GM19035 (cell line): ENCODE data around the gene SBK1.
"Not testable (repeated sequence)": the region's sequence is repeated elsewhere in the genome, so short reads cannot be mapped to it uniquely, and the experiment has no call there.

Experiments
- ATAC-seq: cut with Tn5 transposase; IDR thresholded peaks from one replicate; pipeline ENCODE4 v1.9.1; 2021; ENCODE audit not compliant: unreplicated experiment

The SBK1 gene

GRCh38 chr16:28330232-28330631 is 37.9 kb downstream of the SBK1 start:
- ATAC-seq: not testable (repeated sequence)

DNA sequence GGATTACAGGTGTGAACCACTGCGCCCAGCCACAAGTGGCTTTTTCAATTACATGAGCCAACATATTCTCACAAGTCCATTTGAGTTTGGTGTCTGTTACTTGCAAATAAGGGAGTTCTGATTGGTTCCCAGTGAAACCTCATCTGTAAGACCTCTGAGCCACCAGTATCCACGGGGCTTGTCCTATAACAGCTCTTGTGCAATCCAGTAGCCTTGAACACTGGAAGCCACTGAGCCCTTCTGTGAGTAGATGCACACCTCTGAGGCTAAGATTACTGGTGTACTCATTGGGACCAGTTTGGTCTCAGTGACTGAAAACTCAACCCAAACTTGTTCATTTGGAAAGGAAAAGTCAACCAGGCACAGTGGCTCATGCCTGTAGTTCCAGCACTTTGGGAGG is 38.7 kb downstream of the SBK1 start:
- ATAC-seq: not testable (repeated sequence)

DNA sequence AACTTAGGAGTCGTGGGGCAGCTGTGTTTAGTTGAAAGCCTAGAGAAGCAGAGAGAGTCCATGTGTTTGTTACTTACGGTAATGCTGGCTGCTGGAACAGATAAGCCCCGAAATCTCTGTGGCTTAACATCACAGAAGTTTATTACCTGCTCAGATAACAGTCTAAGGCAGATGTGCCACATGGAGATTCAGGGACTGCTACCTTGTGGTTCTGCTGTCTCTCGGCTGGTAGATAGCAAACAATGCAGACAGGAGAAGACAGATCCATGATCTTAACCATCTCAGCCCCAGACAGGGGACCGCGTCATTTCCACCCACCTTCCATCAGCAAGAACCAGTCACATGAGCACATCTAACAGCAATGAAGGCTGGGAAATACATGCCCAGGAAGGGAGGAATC is 40.3 kb downstream of the SBK1 start:
- not testable (repeated sequence) for ATAC-seq

DNA sequence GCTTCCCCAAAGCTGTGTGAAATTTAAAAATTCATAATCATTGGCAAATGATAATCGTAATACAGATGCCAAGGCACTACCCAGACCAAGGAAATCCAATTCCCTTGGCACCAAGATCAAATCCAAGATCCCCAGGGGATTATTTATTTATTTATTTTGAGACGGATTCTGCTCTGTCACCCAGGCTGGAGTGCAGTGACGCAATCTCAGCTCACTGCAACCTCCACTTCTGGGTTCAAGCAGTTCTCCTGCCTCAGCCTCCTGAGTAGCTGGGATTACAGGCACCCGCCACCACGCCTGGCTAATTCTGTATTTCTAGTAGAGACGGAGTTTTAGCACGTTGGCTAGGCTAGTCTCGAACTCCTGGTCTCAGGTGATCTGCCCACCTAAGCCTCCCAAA is 43.4 kb downstream of the SBK1 start:
- ATAC-seq: not testable (repeated sequence)

- ATAC-seq: not testable (repeated sequence)
These were observed 44.8 kb downstream of the SBK1 start for GRCh38 chr16:28336940-28337710.

DNA sequence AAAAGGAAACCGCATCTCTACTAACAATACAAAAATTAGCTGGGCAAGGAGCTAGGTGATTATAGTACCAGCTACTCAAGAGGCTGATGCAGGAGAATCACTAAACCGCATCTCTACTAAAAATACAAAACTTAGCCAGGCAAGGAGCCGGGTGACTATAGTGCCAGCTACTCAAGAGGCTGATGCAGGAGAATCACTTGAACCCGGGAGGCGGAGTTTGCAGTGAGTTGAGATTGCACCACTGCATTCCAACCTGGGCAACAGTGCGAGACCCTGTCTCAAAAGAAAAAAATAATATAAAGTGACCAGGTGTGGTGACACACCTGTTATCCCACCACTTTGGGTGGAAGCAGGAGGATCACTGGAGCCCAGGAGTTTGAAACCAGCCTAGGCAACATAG is 45.9 kb downstream of the SBK1 start:
- not testable (repeated sequence) for ATAC-seq

DNA sequence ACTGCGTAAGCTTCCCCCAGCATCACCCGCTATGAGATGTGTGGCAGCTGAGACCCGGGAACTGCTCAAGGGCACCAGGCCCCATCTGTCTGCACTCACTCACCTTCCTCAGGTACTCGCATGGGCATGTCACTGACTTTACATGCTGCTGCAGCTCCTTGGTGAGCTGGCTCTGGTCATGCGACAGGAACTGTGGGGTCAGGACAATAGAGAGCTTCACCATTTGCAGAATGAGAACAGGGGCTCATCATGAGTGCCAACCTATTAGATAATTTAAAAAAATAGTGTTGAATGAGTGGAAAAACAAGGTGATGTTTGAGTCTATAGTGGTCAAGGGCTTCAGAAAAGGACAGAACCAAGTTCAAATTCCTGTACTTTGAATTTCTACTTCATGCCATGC is 70.3 kb downstream of the SBK1 start:
- not testable (repeated sequence) for ATAC-seq

- ATAC-seq: not testable (repeated sequence)
These were observed 71.1 kb downstream of the SBK1 start, which contains the start of gene NPIPB6 for GRCh38 chr16:28363408-28363807. TSS of gene NPIPB6 (minus strand) at chr16:28363508. CDS start at chr16:28362822, 686 bp downstream.

DNA sequence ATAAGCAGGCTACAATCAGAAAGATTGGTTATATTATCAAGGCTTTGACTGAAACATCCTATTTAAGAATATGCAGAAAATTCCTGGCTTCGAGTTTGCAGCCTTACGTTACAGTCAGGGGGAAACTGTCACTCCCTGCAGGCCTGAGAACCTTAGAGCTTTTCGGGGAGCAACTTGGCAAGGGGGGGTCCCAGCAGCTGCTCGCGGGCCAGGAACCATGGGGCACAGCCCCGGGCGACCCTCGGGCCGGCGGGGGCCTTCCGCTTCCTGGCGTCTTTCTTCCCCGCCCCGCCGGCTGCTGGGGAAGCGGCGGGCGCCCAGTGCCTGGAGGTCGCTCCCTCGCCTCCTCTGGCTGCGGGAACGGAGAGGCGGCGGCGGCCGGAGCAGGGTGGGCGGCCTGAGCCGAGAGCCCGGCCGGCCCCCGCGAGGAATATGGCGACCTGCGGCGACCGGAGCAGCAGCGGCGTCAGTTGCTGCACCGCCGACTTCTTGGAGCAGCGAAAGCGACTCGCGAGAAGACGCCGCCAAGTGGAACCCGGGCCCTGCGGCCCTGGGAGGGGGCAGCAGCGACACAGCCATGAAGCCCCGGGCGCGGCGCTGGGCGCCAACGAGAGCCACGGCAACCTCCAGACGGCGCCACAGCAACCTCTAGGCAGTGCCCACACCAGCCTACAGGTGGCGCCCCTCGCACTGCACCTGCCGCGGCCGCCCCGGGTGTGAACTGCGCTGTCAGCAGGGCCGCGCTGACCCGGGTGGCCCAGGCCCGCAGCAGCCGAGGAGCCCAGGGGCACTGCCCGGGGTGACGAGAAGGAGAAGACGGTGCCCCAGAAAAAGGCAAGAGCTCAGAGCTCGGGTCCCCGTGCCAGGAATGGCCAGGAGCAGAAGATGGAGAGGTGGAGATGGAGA is 72.2 kb downstream of the SBK1 start:
- peak; percentile 85 for ATAC-seq

DNA sequence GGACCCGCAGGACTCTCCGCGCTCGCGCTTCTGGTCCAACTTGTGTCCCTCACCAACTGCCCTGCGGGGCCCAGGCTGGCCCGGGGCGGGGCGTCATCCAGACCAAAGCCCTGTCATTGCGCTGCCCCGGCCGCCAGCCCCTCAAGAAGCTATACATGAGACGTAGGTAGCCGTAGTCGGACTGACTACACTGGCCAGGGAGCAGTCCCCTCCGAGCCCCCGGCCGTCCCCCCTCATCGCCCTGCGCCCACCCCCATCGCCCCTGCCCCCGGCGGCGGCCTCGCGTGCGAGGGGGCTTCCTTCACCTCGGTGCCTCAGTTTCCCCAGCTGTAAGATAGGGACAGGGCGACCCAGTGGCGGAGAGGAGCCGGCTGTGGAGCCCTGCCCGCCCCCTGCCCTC is 75.6 kb downstream of the SBK1 start:
- not testable (repeated sequence) for ATAC-seq
